Fibroblast of skin of right biceps (primary cell): Measurements from ENCODE around the gene TM6SF1.
"Not testable (repeated sequence)": the region's sequence is repeated elsewhere in the genome, so short reads cannot be mapped to it uniquely, and the experiment has no call there.

Experiments used
- DNase-seq: peaks from one replicate; pipeline ENCODE4 v3.0.0-alpha.2; 2013

Gene TM6SF1

DNA sequence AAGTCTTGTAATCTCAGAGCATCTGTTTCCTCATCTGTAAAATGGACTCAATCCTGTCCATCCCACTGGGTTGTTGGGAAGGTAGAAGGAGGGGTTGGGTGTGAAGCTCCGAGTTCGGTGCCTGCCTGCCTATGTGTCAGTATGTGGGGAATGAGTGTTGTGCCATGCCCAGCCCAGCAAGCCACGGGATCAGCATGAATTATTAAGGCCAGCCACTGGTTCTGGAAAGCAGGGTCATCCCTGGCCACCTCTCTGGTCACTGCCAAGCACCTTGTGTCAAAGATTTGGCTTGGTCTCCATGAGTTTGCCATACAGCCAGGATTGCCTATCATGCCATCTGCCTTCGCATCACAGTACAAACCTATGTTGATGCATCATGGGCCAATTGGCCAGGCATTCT is 11.5 kb downstream of the TM6SF1 start:
- DNase-seq, result no peak

DNA sequence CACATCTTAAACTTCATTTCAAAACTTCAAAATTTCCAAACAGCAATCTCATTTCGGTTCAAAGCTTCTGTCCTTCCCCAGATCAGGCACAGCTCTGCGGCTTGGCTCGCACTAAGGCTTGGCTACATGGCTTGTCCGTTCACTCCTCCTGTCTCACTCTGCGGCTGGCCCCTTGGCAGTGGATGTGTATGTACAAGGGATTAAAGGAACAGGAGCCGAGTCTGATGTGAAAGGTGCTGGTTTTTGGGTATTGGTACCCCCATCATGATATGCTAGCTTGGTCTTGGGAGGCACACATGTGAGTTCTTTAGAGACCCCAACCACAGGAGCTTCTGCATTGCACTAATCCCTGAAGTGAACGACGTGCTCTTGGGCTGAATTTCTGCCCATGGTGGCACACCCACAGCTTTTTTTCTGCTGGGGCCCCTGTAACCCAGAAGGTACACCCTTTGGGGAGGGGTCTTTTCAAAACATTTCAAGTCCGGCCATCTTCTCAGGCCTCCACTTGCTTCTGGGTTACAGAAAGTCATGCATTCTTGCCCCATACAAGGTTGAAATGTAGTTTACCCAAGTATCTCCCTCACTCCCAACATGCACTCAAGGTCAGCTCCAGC is 12.6 kb downstream of the TM6SF1 start:
- no peak for DNase-seq

DNA sequence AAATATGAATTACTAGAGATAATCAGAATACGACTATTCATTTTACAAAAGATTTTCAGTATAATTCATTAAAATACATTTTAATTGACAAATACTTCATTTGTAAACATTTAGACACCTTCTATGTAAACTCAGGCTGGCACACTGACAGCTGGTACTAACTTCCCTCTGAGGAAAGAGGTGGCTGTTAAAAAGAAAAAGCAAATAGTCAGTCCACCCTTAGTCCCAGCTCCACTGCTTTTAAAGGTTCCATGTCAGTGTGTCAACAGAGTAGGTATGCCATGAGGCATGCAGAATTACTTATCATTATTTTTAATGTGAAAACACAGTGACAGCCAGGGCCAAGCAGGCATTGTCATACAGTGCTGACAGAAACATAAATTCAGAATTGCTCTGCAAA is 16.1 kb downstream of the TM6SF1 start:
- DNase-seq, result no peak

DNA sequence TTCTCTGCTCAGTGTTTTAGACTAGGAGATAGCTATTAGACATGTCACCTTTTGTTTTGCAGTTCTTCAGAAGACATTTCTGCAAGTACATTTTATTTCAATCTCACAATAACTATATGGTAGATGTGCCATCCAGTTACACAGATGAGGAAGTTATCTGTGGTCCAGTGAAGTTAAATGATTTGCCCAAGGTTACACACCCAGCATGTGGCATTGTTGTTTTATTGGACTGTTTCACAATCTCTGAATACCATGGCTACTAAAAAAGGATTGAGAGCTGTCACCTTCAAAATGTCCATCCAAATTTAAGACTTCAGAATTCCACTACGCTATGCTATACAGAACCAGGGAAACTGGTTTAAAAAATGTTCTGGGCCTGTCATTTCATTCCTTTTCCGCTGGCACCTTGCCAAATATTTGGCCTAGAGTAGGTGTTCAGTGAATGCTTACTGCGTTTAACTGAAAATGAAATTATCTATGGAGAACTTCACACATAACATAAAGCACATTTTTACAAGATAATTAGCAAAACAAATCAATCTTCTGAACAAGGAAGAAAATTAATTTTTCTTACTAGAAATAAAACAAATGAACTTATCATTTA is 20.2 kb downstream of the TM6SF1 start:
- DNase-seq, result no peak

DNA sequence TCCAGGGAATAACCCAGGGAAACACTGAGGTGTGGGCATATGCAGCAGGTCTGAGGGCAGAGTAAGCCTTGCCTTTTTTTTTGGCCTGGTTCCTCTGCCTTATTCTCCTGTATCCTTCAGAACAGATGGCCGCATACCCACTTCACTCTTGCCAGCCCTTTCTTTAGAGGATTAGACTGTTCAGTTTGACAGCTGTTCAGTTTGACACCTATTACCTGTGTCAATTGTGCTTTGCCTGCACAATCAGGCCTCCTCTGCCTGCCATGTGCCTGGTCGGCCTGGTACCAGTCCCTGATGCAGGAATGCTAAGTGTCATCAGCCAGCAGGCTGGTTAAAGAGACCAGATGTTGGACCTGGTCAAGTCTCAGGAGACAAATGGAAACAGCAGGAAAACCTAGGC is 22.3 kb downstream of the TM6SF1 start:
- DNase-seq, result no peak

DNA sequence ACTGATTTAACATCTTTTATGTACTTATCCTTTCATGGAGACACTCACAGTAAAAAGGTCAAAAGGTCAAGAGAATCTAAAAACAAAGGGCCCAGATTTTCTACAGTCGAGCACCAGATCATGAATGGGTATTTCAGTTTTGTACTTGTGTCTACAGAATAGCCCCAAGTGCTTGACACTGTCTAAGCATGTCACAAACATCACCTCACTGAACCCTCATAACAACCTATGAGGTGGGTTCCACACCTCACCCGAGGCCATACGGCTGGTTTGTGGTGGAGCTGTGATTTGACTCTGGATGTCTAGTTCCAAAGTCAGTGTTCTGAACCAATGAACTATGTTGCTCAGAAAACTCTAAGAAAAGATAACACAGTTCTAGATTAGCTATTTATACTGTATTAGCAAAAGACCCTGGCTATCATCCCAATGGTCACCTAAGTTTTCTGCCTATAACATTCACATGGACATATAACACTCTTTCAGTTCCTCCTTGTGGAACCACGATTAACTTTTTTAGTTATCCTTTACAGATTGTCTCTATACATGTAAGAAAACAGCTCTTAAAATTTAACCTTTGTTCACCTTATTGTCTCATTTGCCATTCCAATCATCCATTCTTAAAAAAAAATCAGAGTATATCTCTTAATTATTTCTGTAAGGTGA is 25.5 kb downstream of the TM6SF1 start:
- DNase-seq, result no peak

DNA sequence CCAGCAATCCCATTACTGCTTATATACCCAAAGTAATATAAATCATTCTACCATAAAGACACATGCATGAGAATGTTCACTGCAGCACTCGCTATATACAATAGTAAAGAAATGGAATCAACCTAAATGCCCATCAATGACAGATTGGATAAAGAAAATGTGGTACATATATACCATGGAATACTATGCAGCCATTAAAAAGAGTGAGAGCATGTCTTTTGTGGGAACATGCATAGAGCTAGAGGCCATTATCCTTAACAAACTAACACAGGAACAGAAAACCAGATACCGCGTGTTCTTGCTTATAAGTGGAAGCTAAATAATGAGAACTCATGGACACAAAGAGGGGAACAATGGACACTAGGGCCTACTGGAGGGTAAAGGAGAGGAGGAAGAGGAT is 34.7 kb downstream of the TM6SF1 start:
- not testable (repeated sequence) for DNase-seq

DNA sequence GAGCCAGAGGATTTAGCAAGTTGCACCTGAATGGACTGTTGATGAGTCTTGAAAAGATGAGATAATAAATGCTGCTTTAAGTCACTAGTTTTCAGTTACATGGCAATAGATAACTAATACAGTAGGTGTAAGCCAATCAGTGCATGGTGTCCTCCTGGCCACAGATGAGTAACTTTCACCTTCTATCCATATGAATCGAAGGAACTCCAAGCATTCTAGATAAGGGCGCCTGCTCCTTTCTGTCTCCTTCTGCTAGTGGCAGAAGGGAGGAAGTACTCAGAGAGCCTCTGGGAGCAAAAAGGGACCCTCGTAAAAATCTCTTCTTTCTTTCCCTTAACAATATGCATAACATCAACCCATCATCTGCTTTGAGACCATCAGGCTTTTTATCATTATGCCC is 37.3 kb downstream of the TM6SF1 start:
- DNase-seq, result no peak

DNA sequence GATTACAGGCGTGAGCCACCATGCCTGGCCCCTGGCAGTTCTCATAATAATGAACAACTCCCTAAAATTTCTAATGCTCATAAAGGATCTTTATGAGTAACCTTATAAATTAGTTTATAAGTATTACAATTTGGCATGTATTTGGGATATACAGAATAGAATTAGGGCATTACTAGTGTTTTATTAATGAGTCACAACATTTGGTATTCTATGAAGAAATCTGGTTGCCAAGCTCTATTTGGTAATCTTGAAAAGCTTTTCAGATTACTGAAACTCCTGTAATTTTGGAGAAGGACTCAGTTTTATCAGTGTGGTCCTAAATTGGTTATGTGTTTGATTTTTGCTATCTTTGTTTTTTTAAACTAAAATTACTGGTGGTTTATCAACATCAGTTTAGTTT is 45.8 kb downstream of the TM6SF1 start:
- DNase-seq, result peak; percentile 10

DNA sequence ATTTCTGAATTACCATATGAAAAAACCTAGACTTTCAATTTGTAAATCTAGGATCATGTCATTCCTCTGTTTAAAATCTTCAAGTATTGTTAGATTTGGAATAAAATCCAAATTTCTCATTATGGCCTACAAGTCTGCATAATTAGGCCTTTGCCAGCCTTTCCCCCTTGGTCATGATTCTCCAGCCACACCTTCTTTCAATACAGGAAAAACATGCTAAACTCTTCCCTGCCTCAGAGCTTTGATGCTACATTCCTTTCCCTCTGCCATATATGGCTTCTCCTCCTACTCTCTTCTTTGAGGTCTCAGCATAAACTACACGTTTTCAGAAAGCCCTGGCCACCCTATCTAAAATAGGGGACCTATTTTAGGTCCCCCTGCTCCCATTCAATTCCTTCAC is 48.5 kb downstream of the TM6SF1 start:
- no peak for DNase-seq

DNA sequence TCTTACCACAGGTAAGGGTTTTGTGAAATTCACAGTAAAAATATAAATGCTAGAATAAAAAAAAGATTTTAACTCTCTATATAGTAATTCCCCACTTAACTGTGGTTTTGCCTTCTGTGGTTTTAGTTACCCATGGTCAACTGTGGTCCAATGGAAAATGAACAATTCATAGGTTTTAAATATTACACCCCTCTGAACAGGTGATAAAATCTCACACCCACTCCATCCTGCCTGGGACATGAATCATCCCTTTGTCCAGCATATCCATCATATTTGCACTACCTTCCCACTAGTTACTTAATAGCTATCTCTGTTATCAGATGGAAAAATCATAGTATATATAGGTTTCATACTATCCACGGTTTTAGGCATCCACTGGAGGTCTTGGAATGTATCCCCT is 50.9 kb downstream of the TM6SF1 start:
- DNase-seq, result peak; percentile 30

DNA sequence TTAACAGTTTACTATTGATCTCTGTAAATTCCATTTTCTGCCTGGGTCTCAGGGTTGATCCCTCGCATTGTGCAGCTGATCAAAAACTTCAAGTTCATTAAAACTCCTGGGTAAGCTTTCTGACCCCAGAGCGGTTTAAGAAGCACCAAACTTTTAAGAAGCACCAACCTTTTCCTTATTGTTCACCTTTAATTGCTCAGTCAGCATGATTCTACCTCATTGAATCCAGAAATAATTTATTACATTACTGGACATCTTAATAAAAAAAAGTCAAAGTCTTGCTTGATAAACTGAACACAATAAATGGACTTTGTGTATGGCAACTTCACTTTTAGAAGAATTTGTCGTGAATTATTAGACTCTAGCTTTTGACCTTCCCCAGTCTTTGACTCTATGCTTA is 53.3 kb downstream of the TM6SF1 start:
- no peak for DNase-seq

DNA sequence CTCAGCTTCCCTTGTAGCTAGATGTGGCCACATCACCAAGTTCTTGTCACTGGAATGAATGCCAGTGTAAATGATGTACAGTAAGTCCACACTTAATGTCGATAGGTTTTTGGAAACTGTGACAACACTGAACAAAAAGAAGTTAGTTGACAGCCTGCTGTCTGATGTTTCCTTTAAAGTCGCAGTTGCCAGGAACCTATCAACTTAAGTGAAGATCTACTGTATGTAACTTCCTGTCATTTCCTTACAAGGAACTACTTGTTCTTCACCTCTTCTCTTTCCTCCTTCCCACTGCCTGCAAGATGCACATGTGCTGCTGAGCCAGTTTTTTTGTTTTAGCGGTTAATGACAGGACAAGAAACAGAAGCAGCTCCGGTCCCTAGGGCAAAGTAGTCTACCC is 55.6 kb downstream of the TM6SF1 start:
- no peak for DNase-seq

DNA sequence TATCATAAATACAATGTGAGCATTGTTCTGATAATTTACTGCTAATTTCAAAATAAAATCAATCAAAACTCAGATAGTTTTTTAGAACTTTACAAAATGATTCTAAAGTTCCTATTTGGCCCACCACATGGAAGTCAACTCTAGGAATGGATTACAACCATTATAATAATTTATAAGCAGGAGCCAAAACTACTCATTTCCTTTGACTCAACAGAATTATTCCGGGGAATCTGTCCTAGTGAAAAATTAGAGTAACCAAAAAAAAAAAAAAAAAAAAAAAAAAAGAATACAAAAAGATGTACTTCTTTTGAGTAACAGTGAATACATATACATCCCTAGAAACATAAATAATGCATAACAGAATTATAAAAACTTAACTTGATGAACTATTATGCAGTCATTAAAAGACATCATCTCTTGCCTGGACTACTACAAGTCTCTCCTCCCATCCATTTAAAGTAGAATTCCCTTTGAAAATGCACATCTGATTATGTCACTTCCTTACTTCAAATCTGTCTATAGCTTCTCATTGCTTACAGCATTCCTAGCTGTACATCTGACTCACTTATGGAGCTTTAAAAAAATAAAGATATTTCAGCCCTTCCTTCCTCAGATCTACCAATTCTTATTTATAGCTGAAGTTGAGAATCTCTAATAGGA is 56.8 kb downstream of the TM6SF1 start:
- peak; percentile 81 for DNase-seq

DNA sequence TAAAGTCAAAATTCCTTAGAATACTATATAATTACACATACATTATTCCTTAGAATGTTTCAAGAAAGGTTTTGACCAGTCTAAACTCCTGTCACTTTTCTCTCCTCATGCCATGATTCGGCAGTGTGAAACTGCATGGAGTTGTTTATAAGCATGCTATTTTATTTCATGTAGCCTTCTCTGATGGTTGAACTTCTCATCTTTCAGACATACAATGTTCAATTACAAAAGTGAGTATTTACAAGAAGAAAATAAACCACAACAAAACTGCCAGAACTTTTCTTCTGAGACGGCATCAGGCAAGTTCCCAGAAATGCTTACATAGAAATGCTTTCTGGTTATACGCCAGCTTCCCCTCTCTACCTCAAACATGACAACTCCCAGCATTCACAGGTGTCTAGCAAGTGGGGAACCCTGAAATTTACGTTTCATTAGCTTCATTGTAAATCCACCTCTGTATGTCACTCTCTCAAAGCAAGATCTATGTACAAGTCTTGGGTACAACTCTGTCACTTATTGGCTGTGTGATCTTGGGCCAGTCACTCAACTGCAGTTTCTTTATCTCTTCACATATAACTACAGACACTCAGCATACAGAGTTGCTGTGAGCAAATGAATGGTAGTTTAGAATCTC is 57.4 kb downstream of the TM6SF1 start:
- no peak for DNase-seq

DNA sequence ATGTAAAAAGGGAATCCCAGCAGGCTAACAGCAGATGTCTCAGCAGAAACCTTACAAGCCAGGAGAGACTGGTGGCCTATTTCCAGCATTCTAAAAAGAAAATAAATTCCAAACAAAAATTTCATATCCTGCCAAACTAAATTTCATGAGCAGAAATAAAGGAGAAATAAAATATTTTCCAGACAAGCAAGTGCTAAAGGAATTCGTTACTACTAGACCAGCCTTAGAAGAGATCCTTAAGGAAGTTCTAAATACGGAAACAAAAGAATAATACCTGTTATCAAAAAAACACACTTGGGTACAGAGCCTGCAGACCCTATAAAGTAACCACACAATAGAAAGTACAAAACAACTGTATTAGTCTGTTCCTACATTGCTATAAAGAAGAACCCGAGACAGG is 58.8 kb downstream of the TM6SF1 start:
- no peak for DNase-seq

DNA sequence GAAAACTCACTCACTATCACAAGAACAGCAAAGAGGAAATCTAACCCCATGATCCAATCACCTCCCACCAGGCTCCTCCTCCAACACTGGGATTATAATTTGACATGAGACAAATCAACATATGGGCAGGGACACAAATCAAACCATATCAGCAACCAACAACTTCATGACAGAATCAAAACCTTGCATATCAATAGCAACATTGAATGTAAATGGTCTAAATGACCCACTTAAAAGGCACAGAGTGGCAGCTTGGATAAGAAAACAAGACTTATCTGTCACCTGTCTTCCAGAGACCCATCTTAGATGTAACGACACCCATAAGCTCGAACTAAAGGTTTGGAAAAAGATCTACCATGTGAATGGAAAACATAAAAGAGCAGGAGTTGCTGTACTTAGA is 59.4 kb downstream of the TM6SF1 start:
- no peak for DNase-seq

DNA sequence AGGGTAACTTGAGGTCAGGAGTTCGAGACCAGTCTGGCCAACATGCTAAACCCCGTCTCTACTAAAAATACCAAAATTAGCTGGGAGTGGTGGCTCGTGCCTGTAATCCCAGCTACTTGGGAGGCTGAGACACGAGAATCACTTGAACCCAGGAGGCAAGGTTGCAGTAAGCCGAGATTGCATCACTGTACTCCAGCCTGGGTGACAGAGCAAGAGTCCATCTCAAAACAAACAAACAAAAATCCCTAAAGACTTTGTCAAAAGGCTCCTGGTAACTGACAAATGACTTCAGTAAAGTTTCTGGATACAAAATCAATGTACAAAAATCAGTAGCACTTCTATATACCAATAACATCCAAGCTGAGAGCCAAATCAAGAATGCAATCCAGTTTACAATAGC is 62.1 kb downstream of the TM6SF1 start:
- not testable (repeated sequence) for DNase-seq

DNA sequence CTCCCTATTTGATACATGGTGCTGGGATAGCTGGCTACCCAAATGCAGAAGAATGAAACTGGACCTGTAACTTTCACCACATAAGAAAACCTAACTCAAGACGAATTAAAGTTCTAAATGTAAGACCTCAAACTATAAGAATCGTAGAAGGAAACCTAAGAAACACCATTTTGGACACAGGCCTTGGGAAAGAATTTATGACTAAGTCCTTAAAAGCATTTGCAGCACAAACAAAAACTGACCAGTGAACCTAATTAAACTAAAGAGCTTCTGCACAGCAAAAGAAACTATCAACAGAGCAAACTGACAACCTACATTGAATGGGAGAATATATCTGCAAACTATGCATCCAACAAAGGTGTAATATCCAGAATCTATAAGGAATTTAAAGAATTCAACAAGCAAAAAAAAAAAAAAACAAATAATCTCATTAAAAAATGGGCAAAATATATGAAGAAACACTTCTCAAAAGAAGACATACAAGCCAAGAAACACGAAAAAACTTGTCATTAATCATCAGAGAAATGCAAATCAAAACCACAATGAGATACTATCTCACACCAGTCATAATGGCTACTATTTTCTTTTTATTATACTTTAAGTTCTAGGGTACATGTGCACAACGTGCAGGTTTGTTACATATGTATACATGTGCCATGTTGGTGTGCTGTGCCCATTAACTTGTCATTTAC is 63.2 kb downstream of the TM6SF1 start:
- DNase-seq, result peak; percentile 7

DNA sequence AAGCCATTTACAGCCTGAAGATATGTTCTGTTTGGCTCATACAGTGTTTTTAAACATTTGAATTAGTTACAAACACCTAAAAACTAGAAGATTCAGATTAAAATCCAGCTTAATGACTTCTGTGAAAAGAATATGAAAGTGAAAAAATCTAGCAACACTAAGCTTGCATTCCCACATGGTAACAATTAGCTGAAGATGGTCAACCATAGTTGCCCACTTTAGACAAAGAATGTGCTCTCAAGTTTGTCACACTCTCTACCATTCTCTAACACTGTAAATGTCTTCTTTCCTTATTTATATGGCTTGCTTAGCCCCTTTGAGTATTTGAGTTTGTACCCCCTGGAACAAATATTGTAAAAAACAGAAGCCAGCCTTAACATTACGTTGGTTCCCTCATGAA is 67.4 kb downstream of the TM6SF1 start:
- DNase-seq, result peak; percentile 10

DNA sequence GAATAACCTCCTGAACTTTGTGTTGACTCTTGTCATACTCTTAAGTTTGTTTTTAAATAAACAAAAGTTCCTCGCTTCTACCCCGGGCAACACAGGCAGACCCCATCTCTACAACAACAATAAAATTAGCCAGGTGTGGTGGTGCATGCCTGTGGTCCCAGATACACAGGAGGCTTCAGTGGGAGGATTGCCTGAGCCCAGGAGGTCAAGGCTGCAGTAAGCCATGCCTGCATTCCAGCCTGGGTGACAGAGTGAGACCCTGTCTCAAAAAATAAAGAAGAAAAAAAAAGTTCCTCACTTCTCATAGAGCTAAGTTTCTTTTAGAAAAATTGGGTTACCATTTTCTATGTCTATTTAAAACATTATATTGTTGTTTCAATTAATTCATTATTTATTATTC is 70.9 kb downstream of the TM6SF1 start:
- DNase-seq, result no peak

DNA sequence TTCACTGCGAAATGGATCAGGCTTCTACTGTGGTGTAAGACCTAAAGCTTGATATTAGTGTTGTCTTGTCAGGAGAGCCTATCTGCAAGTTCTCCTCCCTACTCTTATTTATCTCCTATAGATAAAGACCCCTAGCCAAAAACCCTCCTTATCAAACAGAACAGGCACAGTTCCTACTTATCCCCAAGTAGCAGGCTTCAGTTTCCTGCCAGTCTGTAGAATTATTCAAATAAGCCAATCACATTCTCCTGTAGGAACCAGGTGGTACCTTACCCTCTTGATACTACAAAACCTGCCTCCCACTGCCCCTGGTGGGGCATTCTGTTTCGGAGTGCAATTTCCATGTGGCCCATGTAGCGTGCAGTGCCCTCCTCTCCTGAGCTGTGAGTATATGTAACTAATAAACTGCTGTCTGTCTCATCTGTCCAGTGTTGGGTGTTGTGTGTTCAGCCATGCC is 71.5 kb downstream of the TM6SF1 start:
- DNase-seq, result no peak

DNA sequence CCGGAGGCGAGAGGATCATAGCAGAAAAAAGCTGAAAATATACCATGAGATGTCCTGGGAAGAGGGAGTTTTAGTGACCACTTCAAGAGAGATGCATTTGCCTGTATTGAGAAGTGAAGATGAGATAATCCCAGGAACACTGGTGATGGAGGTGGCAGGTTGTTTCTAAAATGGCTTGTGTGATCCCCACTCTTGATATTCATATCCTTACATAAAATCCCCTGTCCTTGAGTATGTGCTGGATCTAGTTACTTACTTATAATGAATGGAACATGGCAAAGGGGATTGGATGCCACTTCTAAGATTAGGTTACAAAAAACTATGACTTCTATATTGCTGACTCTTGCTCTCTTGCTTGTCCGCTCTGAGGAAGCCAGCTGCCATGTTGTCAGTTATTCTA is 78.1 kb downstream of the TM6SF1 start:
- DNase-seq, result no peak
